ENCODE results near the gene SLC16A3. TPM values are rescaled to one million over a fixed set of nuclear protein-coding genes. Genes with fewer than 3 reads are reported as not detected.

SLC16A3 gene
- polyA plus RNA-seq, 3 donors: 26.3 to 103 (median 35.3) TPM

DNA sequence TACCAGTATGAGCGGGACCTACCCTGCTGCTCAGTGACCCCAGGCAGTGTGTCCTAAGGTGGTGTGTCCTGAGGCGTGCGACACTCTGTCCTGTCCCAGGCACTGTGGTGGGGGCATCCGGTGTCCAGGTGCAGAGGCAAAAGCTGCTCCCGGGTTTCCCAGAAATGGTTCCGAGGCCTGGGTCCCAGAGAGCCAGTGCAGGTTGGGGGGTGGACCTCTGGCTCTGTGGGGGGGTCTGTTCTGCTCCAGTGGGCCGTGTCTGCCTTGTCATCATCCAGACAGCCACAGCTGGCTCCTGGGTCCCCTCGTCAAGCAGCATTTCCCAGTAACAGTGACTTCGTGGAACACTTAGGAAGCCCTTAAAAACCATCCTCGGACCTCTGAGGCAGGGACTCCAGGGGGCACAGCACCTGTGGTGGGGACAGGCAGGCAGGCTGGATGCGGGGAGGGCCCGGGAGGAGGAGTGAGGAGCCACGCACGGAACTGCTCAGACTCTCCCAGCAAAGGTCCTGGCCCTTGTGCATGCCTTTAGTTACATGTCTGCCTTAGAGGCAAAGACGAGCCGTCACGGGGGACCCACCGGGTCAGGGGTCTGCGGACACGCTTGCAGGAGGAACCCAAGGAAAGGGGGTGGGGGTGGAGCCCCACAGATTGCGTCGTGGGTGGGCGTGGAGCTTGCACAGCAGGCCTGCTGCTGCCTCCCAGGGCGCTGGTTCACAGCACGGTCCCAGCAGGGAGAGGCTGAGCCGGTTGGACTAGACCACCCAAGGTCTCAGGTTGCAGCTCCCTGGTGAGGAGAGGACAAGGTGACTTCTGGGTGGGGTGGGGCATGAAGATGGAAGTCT, 5.6 kb downstream of the SLC16A3 start:
- Histone ChIP-seq H3K27me3 (ENCODE audit: control insufficient read depth in 2 of 2, insufficient read depth in 2 of 2, low read length in 2 of 2) (no peaks in the 10 kb centered on the region), H3K79me2 (ENCODE audit: insufficient read depth, low read length) (peaks cover 98% of the 10 kb centered on the region), H3K9me3 (replicated peaks in 1 of 2; ENCODE audit: control insufficient read depth in 1 of 2, insufficient read depth in 1 of 2, low read length in 2 of 2) (no peaks in the 10 kb centered on the region), H4K20me1 (ENCODE audit: insufficient read depth, low read length) (peaks cover 100% of the 10 kb centered on the region), H3K4me2 (replicated peaks; ENCODE audit: extremely low read depth, low read length, poor library complexity, severe bottlenecking) (peak overlapping the region; percentile 45), H3K27ac (ENCODE audit: low read depth in 1 of 2, low read length in 2 of 2) (no peak overlapping the region), H3K4me3 (replicated peaks in 1 of 3; ENCODE audit: low read depth in 2 of 3, low read length in 3 of 3) (peak overlapping the region in 1 of 3 experiments; percentile 35), H3K36me3 (replicated peaks in 1 of 2; ENCODE audit: control insufficient read depth in 1 of 2, insufficient read depth in 2 of 2, low read length in 2 of 2) (peaks cover 33 to 49% of the 10 kb centered on the region in 2 donors), H2AFZ (ENCODE audit: insufficient read depth, low read depth, low read length, poor library complexity, severe bottlenecking) (no peak overlapping the region), H3K9ac (ENCODE audit: insufficient read depth, low read length, poor library complexity, severe bottlenecking) (peak overlapping the region; percentile 12), H3K4me1 (ENCODE audit: control insufficient read depth in 1 of 2, insufficient read depth in 2 of 2, low read length in 2 of 2) (peaks cover 87 to 97% of the 10 kb centered on the region in 2 donors)
- intact Hi-C loops (cut with micrococcal nuclease): loop anchor here (10.0 kb wide), 2 partner anchors 60 to 200 kb away; partner anchors contain the start of genes DCXR (in 1 of the 2) and RAC3 (in 1 of the 2)
- Mint-ChIP-seq H3K27ac (peak overlapping the region in 4 of 7 donors; percentile 18 to 70 (median 44)), H3K36me3 (peaks cover 15 to 50% of the 10 kb centered on the region in 2 donors), H3K4me3 (no peak overlapping the region), H3K4me1 (peaks cover 64% of the 10 kb centered on the region), H3K27me3 (ENCODE audit: low read depth in 3 of 3) (no peaks in the 10 kb centered on the region), H3K9me3 (no peaks in the 10 kb centered on the region)
- DNase-seq: no peak
- no peak for TF ChIP-seq CTCF (IDR thresholded peaks at IDR 0.05)
- WGBS (ENCODE audit: insufficient coverage): 84% methylated on average over 26 of the region's 26 CpGs

- Mint-ChIP-seq H3K4me1 (peaks cover 70% of the 10 kb centered on the region), H3K4me3 (peak overlapping the region in 1 of 2 donors; percentile 11), H3K36me3 (peaks cover 17 to 54% of the 10 kb centered on the region in 2 donors), H3K27me3 (ENCODE audit: low read depth in 3 of 3) (no peaks in the 10 kb centered on the region), H3K27ac (peak overlapping the region in 4 of 7 donors; percentile 37 to 70 (median 44)), H3K9me3 (no peaks in the 10 kb centered on the region)
- H3K79me2 ChIP-seq (ENCODE audit: insufficient read depth, low read length): peaks cover 98% of the 10 kb centered on the region
- H3K4me2 ChIP-seq (replicated peaks; ENCODE audit: extremely low read depth, low read length, poor library complexity, severe bottlenecking): peak overlapping the region; percentile 45
- H3K36me3 ChIP-seq (replicated peaks in 1 of 2; ENCODE audit: control insufficient read depth in 1 of 2, insufficient read depth in 2 of 2, low read length in 2 of 2): peaks cover 36 to 57% of the 10 kb centered on the region in 2 donors
- no peaks in the 10 kb centered on the region for H3K27me3 ChIP-seq (ENCODE audit: control insufficient read depth in 2 of 2, insufficient read depth in 2 of 2, low read length in 2 of 2)
- peaks cover 88 to 97% of the 10 kb centered on the region in 2 donors for H3K4me1 ChIP-seq (ENCODE audit: control insufficient read depth in 1 of 2, insufficient read depth in 2 of 2, low read length in 2 of 2)
- peak overlapping the region; percentile 36 to 61 for H3K27ac ChIP-seq (ENCODE audit: low read depth in 1 of 2, low read length in 2 of 2)
- no peak overlapping the region for H2AFZ ChIP-seq (ENCODE audit: insufficient read depth, low read depth, low read length, poor library complexity, severe bottlenecking)
- no peak for DNase-seq
- no peak for TF ChIP-seq CTCF (IDR thresholded peaks at IDR 0.05)
- peak overlapping the region; percentile 12 for H3K9ac ChIP-seq (ENCODE audit: insufficient read depth, low read length, poor library complexity, severe bottlenecking)
- WGBS (ENCODE audit: insufficient coverage): 94% methylated on average over 18 of the region's 19 CpGs
- peaks cover 100% of the 10 kb centered on the region for H4K20me1 ChIP-seq (ENCODE audit: insufficient read depth, low read length)
- H3K4me3 ChIP-seq (replicated peaks in 1 of 3; ENCODE audit: low read depth in 2 of 3, low read length in 3 of 3): peak overlapping the region in 1 of 3 experiments; percentile 35
- intact Hi-C loops (cut with micrococcal nuclease): loop anchor here (10.0 kb wide), 2 partner anchors 60 to 200 kb away; partner anchors contain the start of genes DCXR (in 1 of the 2) and RAC3 (in 1 of the 2)
- H3K9me3 ChIP-seq (replicated peaks in 1 of 2; ENCODE audit: control insufficient read depth in 1 of 2, insufficient read depth in 1 of 2, low read length in 2 of 2): no peaks in the 10 kb centered on the region
These were observed 6.4 kb downstream of the SLC16A3 start for GRCh38 chr17:82235056-82235774.
